HG02943 (cell line): ENCODE measurements around the gene POLN.

Source experiments
- ATAC-seq: cut with Tn5 transposase; IDR thresholded peaks from one replicate; pipeline ENCODE4 v1.9.1; 2021; ENCODE audit warnings: mild to moderate bottlenecking, low read depth, moderate library complexity; ENCODE audit not compliant: unreplicated experiment

The POLN gene

DNA sequence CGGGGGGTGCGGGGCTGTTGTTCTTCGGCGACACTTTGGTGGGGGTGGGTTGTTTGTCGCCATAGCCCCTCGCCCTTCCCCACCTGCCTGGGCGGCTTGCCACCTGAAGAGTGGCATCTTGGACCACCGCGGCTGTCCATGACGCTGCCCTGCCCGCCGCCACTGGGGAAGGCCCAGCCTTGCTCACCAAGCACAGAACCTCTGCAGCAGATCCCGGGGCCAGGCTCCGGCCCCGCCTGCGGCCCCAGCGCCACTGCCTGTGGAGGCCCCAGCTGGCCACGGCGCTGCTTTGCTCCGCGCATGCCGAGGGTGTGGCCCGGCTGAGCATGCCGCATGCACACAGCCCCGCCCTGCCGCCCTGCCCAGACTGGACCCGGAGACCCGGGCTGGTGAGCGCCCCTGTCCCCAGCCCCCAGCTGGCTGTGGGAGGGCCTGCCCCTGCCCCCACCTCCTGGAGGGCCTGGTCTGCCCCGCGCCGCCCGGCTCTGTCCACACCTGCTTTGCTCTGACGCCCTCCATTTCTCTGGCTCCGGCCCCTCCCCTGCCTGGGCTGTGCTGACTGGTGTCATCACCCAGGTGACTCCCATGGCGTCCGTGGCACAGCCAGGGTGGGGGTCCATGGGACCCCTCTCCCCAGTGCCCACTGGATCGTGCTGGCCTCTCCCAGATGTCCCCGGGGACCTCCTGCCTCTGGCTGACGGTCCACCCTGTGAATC is 177.5 kb downstream of the POLN start:
- no peak for ATAC-seq

DNA sequence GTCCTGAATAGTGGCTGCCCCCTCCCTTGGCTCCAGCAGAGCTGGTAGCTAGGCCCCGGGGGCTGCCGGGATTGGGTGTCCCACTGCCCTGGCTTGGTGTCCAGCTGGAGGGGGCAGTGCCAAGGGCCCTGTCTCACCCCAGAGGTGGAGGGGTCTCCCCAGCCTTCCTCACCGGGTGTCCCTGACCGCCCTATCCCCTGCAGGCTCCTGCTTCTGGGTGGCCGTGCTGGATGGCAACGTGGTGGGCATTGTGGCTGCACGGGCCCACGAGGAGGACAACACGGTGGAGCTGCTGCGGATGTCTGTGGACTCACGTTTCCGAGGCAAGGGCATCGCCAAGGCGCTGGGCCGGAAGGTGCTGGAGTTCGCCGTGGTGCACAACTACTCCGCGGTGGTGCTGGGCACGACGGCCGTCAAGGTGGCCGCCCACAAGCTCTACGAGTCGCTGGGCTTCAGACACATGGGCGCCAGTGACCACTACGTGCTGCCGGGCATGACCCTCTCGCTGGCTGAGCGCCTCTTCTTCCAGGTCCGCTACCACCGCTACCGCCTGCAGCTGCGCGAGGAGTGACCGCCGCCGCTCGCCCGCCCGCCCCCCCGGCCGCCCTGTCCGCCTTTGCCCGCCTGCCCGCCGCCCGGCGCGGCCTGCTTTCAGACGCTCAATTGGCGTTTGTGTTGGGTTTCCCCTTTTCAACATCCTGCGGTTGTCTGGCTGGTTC is 178.2 kb downstream of the POLN start:
- ATAC-seq = no peak

GRCh38 chr4:2062808-2063524 is 179.0 kb downstream of the POLN start:
- no peak for ATAC-seq

GRCh38 chr4:2062168-2062807 is 179.6 kb downstream of the POLN start:
- no peak for ATAC-seq

- no peak for ATAC-seq
These were observed 180.5 kb downstream of the POLN start for GRCh38 chr4:2061186-2062131.

DNA sequence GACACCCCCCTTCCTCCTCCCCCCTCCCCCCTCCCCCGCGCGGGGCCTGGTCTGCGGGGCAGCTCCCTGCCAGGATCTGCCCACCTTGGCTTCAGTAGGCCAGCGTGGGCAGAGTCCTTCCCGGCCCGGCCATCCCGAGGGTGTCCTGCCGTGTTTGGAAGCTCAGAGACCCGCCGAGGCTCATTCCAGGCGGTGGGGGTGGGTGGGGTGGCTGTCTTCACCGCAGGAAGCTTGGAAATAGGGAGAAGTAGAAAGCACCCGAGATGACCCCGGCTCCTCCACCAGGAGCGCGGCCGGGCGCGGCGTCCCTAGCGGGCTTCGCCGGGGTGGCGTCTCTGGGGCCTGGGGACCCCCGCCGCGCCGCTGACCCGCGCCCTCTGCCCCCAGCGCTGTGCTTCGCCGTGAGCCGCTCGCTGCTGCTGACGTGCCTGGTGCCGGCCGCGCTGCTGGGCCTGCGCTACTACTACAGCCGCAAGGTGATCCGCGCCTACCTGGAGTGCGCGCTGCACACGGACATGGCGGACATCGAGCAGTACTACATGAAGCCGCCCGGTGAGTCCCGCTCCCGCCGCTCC is 181.2 kb downstream of the POLN start:
- ATAC-seq = no peak

- ATAC-seq = no peak
These were observed 182.0 kb downstream of the POLN start for GRCh38 chr4:2059726-2060602.

- no peak for ATAC-seq
These were observed 182.7 kb downstream of the POLN start, which contains the start of gene NAT8L for GRCh38 chr4:2059046-2059725. Gene NAT8L, plus strand, starts transcription at chr4:2059327. Its CDS starts 185 bp downstream, at chr4:2059512.

DNA sequence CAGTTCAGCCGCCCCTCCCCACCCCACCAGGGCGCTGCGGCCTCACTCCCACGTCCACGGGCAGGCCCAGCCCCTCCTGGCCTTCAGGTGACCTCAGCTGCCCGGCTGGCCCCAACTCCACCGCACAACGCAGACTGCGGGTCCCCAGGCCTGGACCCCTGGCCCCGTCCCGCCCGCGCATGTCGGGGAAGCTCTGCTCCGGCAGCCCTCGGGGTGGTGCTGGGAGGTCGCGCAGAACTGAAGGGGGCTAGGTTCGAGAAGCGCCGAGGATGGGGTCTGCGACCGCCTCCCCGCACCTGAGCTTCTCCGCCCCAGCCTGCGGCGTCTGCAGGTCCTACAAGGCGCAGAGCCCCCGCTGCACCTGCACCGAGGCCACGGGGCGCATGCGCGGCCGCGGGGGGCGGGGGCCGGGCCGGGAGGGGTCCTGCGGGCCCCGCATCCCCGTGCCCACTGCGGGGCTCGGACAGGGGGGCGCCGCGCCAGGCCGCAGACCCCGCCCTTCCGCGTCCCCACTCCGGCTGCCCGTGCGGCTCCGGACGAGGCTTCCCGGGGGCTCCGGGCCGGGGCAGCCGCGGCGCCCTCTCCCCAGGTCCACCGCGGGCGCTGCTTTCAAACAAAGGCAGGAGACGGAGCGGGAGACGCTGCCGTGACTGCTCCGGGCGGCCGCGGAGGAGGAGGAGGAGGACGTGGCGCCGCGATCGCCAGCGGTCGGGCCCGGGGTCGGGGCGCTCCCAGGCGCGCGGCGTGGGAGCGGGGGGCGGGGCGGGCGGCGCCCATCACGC is 183.5 kb downstream of the POLN start:
- no peak for ATAC-seq

DNA sequence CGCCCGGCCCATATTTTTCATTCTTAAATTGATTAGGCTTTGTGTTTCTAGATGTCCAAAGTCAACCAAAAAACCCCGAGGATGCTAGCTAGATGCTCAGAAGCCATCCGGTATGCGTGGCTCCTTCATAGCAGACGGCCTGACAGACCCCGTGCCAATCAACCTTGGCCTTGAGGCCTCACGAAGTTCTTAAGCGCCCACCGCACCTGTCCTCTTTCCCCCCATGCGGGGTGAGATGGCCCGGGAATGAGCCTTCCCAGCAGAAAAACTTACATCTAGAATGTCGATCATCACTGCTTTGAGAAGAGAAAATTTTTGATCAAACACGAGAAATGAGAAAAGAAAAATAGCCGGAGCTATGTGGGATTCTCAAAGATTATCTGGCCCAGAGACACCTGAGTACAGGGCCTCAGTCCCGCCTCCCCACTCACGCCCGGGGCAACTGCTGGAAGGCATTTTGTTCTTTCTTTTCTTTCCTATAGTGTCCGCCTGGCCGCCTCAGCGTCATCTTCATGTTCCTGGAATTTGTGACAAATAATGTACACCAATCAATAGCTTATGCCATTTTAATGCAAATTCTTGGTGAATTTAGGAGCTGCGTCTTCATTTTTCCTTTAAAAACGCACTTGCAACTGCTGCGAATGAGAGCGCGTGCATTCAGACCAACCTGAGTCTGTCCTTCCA is 184.4 kb downstream of the POLN start:
- ATAC-seq = no peak

DNA sequence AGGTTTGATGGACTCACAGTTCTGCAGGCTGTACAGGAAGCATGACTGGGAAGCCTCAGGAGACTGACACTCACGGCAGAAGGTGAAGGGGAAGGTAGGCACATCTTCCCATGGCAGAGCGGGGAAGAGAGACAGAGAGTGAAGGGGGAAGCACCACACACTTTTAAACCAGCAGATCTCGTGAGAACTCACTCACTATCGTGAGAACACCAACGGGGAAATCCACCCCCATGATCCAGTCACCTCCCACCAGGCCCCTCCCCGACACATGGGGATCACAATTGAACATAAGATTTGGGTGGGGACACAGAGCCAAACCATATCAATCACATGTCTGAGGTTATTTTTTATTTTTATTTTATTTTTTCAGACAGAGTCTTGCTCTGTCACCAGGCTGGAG is 187.7 kb downstream of the POLN start:
- no peak for ATAC-seq

GRCh38 chr4:2051086-2051485 is 190.8 kb downstream of the POLN start:
- ATAC-seq = no peak

GRCh38 chr4:2049811-2050210 is 192.1 kb downstream of the POLN start:
- no peak for ATAC-seq

- ATAC-seq = no peak
These were observed 192.5 kb downstream of the POLN start for GRCh38 chr4:2049381-2049780.

- no peak for ATAC-seq
These were observed 193.1 kb downstream of the POLN start for GRCh38 chr4:2048831-2049230.

DNA sequence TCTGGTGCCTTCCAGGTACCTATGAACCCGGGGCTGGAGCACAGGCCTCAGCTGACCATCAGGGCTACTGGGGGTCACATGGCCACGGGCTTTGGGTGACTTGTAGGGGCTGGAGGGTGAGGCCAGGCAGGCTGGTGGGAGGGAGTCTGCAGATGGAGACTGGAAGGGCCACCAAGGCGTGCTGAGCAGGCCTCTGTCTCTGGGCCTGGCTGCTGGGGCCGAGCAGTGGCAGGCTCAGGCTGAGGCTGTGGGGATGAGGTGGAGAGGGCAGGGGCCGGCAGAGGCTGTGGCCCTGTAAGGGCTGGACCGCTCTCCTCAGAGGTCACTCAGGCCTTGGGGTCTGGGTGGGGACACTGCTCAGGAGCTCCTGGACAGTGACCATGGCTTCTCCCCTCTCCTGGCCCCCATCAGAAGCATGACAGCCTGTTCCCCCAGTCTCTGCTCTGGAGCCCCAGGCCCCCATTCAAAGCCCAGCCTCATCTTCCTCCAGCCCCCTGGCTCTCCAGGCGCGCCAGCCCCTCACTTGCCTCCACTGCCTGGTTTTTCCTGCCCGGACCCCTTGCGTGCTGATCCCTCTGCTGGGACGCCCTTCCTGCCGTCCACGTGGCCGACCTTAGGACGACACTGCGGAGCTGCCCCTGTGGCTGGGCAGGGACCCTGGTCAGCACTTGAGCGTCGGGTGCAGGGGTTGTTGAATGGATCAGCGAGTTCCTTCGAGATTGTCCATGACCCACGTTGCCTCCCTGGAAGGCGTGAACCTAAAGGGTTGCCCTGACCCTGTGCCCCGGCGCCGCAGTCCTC is 193.9 kb downstream of the POLN start:
- ATAC-seq = no peak
